ENCODE results near the gene PLCD4.

PLCD4 gene

GRCh38 chr2:218607436-218608115 is at the start of gene PLCD4:
Gene PLCD4 (plus strand): TSS chr2:218607899. CDS start chr2:218615740, 7,841 bp downstream.
- no peak for DNase-seq (ENCODE audit: low read depth in 2 of 2)

GRCh38 chr2:218557941-218558340 is 49.8 kb upstream of the PLCD4 start:
- DNase-seq (ENCODE audit: low read depth in 2 of 2), result no peak

- no peak for DNase-seq (ENCODE audit: low read depth in 2 of 2)
Observed at GRCh38 chr2:218558986-218559385, 48.7 kb upstream of the PLCD4 start.

- no peak for DNase-seq (ENCODE audit: low read depth in 2 of 2)
Observed at GRCh38 chr2:218564056-218564455, 43.6 kb upstream of the PLCD4 start.

GRCh38 chr2:218566296-218566695 is 41.4 kb upstream of the PLCD4 start:
- DNase-seq (ENCODE audit: low read depth in 2 of 2), result no peak

- peak in 1 of 2 donors; percentile 60 for DNase-seq (ENCODE audit: low read depth in 2 of 2)
Observed at GRCh38 chr2:218567797-218568189, 39.9 kb upstream of the PLCD4 start.

- peak; percentile 99 to 100 for DNase-seq (ENCODE audit: low read depth in 2 of 2)
Observed at GRCh38 chr2:218568190-218569037, 39.3 kb upstream of the PLCD4 start, which contains the start of the genes CNOT9 and USP37. Gene CNOT9 (plus strand): TSS chr2:218568839. CDS start chr2:218568955, 116 bp downstream. Gene USP37 (minus strand): TSS chr2:218568351. CDS start chr2:218558653, 9,698 bp downstream.

- DNase-seq (ENCODE audit: low read depth in 2 of 2), result peak; percentile 24 to 30
Observed at GRCh38 chr2:218569038-218569431, 38.7 kb upstream of the PLCD4 start.

GRCh38 chr2:218569661-218570500 is 37.8 kb upstream of the PLCD4 start:
- DNase-seq (ENCODE audit: low read depth in 2 of 2), result no peak

GRCh38 chr2:218570850-218571249 is 36.8 kb upstream of the PLCD4 start:
- no peak for DNase-seq (ENCODE audit: low read depth in 2 of 2)

- DNase-seq (ENCODE audit: low read depth in 2 of 2), result no peak
Observed at GRCh38 chr2:218576854-218577253, 30.8 kb upstream of the PLCD4 start.

- DNase-seq (ENCODE audit: low read depth in 2 of 2), result no peak
Observed at GRCh38 chr2:218577482-218578220, 30.0 kb upstream of the PLCD4 start.

GRCh38 chr2:218578272-218578877 is 29.3 kb upstream of the PLCD4 start:
- DNase-seq (ENCODE audit: low read depth in 2 of 2), result no peak

GRCh38 chr2:218582076-218582475 is 25.6 kb upstream of the PLCD4 start:
- no peak for DNase-seq (ENCODE audit: low read depth in 2 of 2)

- no peak for DNase-seq (ENCODE audit: low read depth in 2 of 2)
Observed at GRCh38 chr2:218583983-218584850, 23.5 kb upstream of the PLCD4 start.

- no peak for DNase-seq (ENCODE audit: low read depth in 2 of 2)
Observed at GRCh38 chr2:218585541-218585940, 22.2 kb upstream of the PLCD4 start.

GRCh38 chr2:218605432-218605831 is 2.3 kb upstream of the PLCD4 start:
- no peak for DNase-seq (ENCODE audit: low read depth in 2 of 2)

GRCh38 chr2:218615868-218616315 is 8.2 kb downstream of the PLCD4 start:
- no peak for DNase-seq (ENCODE audit: low read depth in 2 of 2)

- DNase-seq (ENCODE audit: low read depth in 2 of 2), result no peak
Observed at GRCh38 chr2:218618102-218618860, 10.6 kb downstream of the PLCD4 start.
